Type B pancreatic cell (in vitro differentiated cells): ENCODE results near the gene IMPG2. TPM values are rescaled to one million over a fixed set of nuclear protein-coding genes. Genes with fewer than 3 reads are reported as not detected.
"Not testable (repeated sequence)": the region's sequence is repeated elsewhere in the genome, so short reads cannot be mapped to it uniquely, and the experiment has no call there.

Experiments
- DNase-seq: peaks from one replicate; pipeline ENCODE4 v3.0.0; 2021; ENCODE audit warnings: mixed read lengths; ENCODE audit not compliant: unreplicated experiment; ENCODE audit errors: extremely low spot score
- H3K27ac Mint-ChIP-seq: 2 replicates; pipeline ENCODE4 v1.8.0; 2021; ENCODE audit warnings: mild to moderate bottlenecking, mixed read lengths
- H3K27me3 Mint-ChIP-seq: 2 replicates; pipeline ENCODE4 v1.8.0; 2021; ENCODE audit warnings: mixed read lengths
- H3K36me3 Mint-ChIP-seq: 2 replicates; pipeline ENCODE4 v1.8.0; 2021; ENCODE audit warnings: mixed read lengths
- H3K4me1 Mint-ChIP-seq: one replicate; pipeline ENCODE4 v1.8.0; 2021; ENCODE audit warnings: mixed read lengths; ENCODE audit not compliant: unreplicated experiment
- H3K4me3 Mint-ChIP-seq: 2 replicates; pipeline ENCODE4 v1.8.0; 2021; ENCODE audit warnings: mild to moderate bottlenecking, mixed read lengths
- H3K9me3 Mint-ChIP-seq: 2 replicates; pipeline ENCODE4 v1.8.0; 2021; ENCODE audit warnings: mixed read lengths
- CTCF ChIP-seq: fragments of 200-600 bp; sonication (generic); conservative IDR thresholded peaks from 2 replicates; pipeline ENCODE4 v1.5.0; 2021; ENCODE audit warnings: antibody characterized with exemption, mild to moderate bottlenecking
- total RNA-seq: library from RNA; stranded (reverse); gene quantifications from 2 replicates; pipeline ENCODE4 v1.2.1, GENCODE V29; 2021; ENCODE audit warnings: low replicate concordance

IMPG2 gene
- total RNA-seq, 1 donor from 2014 or later = 0.53 TPM

- H3K4me3 Mint-ChIP-seq = peak overlapping the region; percentile 26
- TF ChIP-seq CTCF = no peak
- peaks cover 7% of the 10 kb centered on the region for H3K4me1 Mint-ChIP-seq
- DNase-seq = no peak
- peaks cover 14% of the 10 kb centered on the region for H3K36me3 Mint-ChIP-seq
- H3K9me3 Mint-ChIP-seq = peaks cover 15% of the 10 kb centered on the region
- no peaks in the 10 kb centered on the region for H3K27me3 Mint-ChIP-seq
- H3K27ac Mint-ChIP-seq = no peak overlapping the region
Measured at GRCh38 chr3:101310978-101311375, 9.4 kb downstream of the IMPG2 start.

DNA sequence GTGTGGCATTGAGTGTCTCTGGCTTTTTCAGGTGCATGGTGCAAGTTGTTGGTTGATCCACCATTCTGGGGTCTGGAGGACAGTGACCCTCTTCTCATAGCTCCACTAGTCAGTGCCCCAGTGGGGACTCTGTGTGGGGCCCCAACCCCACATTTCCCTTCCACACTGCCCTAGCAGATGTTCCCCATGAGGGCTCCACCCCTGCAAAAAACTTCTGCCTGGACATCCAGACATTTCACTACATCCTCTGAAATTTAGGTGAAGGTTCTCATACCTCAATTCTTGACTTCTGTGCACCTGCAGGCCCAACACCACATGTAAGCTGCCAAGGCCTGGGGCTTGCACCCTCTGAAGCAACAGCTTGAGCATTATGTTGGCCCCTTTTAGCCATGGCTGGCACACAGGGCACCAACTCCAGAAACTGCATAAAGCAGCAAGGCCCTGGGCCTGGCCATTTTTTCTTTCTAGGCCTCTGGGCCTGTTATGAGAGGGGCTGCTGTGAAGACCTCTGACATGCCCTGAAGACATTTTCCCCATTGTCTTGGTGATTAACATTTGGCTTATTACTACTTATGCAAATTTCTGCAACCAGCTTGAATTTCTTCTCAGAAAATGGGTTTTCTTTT is 12.1 kb downstream of the IMPG2 start:
- not testable (repeated sequence) for H3K27me3 Mint-ChIP-seq, DNase-seq, H3K4me1 Mint-ChIP-seq, H3K4me3 Mint-ChIP-seq, H3K27ac Mint-ChIP-seq
- peaks cover 15% of the 10 kb centered on the region for H3K9me3 Mint-ChIP-seq
- peaks cover 14% of the 10 kb centered on the region for H3K36me3 Mint-ChIP-seq

DNA sequence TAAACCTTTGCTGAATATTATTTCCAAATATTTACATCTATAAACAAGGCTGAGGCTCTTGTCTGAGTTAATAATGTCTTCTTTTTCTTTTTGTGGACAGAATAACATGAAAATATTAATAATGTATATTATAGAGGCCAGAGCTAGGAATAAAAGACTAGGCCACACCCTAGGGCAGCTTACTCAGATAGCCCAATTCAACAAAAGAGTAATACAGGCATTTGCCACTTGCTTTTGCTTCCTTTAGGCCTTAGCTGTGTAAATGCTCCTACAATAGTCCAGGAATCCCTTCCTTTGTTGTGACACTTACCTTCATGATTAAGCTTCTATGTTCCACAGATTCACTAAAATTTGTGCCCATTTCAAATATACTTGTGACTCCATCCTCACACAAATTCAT is 16.5 kb downstream of the IMPG2 start:
- no peak for DNase-seq
- Mint-ChIP-seq H3K36me3 (peaks cover 14% of the 10 kb centered on the region), H3K9me3 (peaks cover 17% of the 10 kb centered on the region), H3K4me3 (no peak overlapping the region), H3K4me1 (no peaks in the 10 kb centered on the region), H3K27ac (no peak overlapping the region), H3K27me3 (no peaks in the 10 kb centered on the region)
- TF ChIP-seq CTCF = no peak

GRCh38 chr3:101303089-101303731 is 17.2 kb downstream of the IMPG2 start:
- no peak overlapping the region for H3K27ac Mint-ChIP-seq
- no peak overlapping the region for H3K4me3 Mint-ChIP-seq
- DNase-seq = no peak
- H3K27me3 Mint-ChIP-seq = no peaks in the 10 kb centered on the region
- H3K36me3 Mint-ChIP-seq = peaks cover 12% of the 10 kb centered on the region
- H3K9me3 Mint-ChIP-seq = peaks cover 16% of the 10 kb centered on the region
- H3K4me1 Mint-ChIP-seq = no peaks in the 10 kb centered on the region
- no peak for TF ChIP-seq CTCF

DNA sequence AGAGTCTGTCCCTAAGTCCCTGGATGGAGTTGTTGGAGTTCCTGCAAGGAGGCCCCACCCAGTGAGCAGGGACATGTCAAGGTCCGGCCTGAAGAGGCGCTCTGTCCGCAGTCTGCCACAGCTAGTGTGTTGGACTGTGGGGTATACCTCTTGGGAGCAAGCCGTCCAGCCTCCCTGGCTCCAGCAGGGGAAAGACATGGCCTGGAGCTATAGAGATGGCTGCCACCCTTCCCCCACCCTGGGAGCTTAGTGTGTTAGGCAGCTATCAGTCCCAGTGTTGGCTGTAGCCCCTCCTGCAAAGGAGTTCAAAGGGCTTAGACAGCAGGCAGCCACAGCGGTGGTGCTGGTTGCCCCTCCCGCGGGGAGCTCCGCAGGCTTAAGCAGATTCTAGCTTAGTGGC is 20.3 kb downstream of the IMPG2 start:
- Mint-ChIP-seq H3K27me3 (no peaks in the 10 kb centered on the region), H3K9me3 (peaks cover 18% of the 10 kb centered on the region), H3K27ac (no peak overlapping the region), H3K4me1 (no peaks in the 10 kb centered on the region), H3K4me3 (no peak overlapping the region), H3K36me3 (peaks cover 4% of the 10 kb centered on the region)
- no peak for DNase-seq
- TF ChIP-seq CTCF = no peak

DNA sequence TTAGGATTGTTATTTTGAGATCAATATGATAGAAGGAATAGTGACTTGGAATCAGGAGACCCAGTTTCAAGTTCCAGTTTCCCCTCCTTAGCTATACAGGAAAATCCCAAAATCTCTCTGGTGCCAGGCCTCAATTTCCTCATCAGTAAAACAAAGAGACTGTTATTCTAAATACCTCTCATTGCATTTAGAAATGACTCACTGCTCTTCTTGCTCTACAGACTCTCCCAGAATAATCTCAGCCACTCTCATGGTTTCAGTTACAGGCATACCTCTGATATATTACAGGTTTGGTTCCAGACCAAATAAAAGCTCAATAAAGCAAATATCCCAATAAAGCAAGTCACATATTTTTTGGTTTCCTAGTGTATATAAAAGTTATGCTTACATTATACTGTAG is 28.3 kb downstream of the IMPG2 start:
- H3K9me3 Mint-ChIP-seq = peaks cover 9% of the 10 kb centered on the region
- H3K4me1 Mint-ChIP-seq = no peaks in the 10 kb centered on the region
- H3K4me3 Mint-ChIP-seq = no peak overlapping the region
- no peak for TF ChIP-seq CTCF
- no peaks in the 10 kb centered on the region for H3K27me3 Mint-ChIP-seq
- no peak overlapping the region for H3K27ac Mint-ChIP-seq
- H3K36me3 Mint-ChIP-seq = no peaks in the 10 kb centered on the region
- no peak for DNase-seq
